Panc1 (cell line): ENCODE measurements around the gene ADAMTS9. TPM values are rescaled to one million over a fixed set of nuclear protein-coding genes. Genes with fewer than 3 reads are reported as not detected.

Experiments used
- ATAC-seq: fragments of 200-7000 bp; cut with Tn5 transposase; 2 replicates; pipeline ENCODE4 v1.9.1; 2020; ENCODE audit warnings: mild to moderate bottlenecking, moderate library complexity
- BruUV-seq: library from RNA; stranded (reverse); fragments of 400-500 nt; replicated peaks from 2 replicates; lab custom pipeline; 2021; lab: Mats Ljungman, UMichigan
- CTCF ChIA-PET: fragments of 300-600 bp; sonication (Branson Sonifier 250); formaldehyde crosslinking; loops from one replicate; lab custom pipeline; 2022; ENCODE audit warnings: antibody characterized with exemption; lab: Charles Lee
- POLR2A ChIA-PET: fragments of 300-600 bp; sonication (Branson Sonifier 250); formaldehyde crosslinking; loops from one replicate; lab custom pipeline; 2022; ENCODE audit warnings: antibody characterized with exemption; lab: Charles Lee
- DNase-seq: peaks from one replicate; pipeline ENCODE4 v3.0.0-alpha.2; 2010; ENCODE audit warnings: low read depth, low spot score
- H3K27ac ChIP-seq: 2 replicates; pipeline ENCODE4 v1.5.1; 2011; ENCODE audit warnings: mild to moderate bottlenecking, low read length, inconsistent platforms
- H3K27me3 ChIP-seq: fragments of 200-500 bp; sonication (Bioruptor generic); 2 replicates; pipeline ENCODE4 v1.6.0; 2014; ENCODE audit warnings: low read length, inconsistent platforms; ENCODE audit not compliant: control insufficient read depth, insufficient read depth
- H3K36me3 ChIP-seq: fragments of 200-500 bp; sonication (Bioruptor generic); 2 replicates; pipeline ENCODE4 v1.5.1; 2014; ENCODE audit warnings: inconsistent platforms, mild to moderate bottlenecking, low read length, moderate library complexity; ENCODE audit not compliant: control insufficient read depth, insufficient read depth
- H3K4me1 ChIP-seq: 2 replicates; pipeline ENCODE4 v1.5.1; 2011; ENCODE audit warnings: inconsistent platforms, mild to moderate bottlenecking, low read length, moderate library complexity; ENCODE audit not compliant: control insufficient read depth, insufficient read depth
- H3K4me3 ChIP-seq, 2 experiments: 2 replicates each; pipeline ENCODE4 v1.5.1; 2011 to 2012; ENCODE audit warnings: low read depth in 2 of 2, low read length in 2 of 2, mild to moderate bottlenecking in 2 of 2, inconsistent platforms in 1 of 2, moderate library complexity in 1 of 2
- H3K9me3 ChIP-seq: fragments of 200-500 bp; sonication (Bioruptor generic); 2 replicates; pipeline ENCODE4 v1.5.1; 2014; ENCODE audit warnings: low read depth, mild to moderate bottlenecking, inconsistent platforms, low read length, moderate library complexity; ENCODE audit not compliant: control insufficient read depth, insufficient read depth
- POLR2AphosphoS5 ChIP-seq: IDR thresholded peaks from 2 replicates; pipeline ENCODE4 v1.6.1; 2012; ENCODE audit warnings: mild to moderate bottlenecking, low read depth, low read length, moderate library complexity
- SIN3A ChIP-seq: IDR thresholded peaks from 2 replicates; pipeline ENCODE4 v1.6.1; 2012; ENCODE audit warnings: low read depth, mild to moderate bottlenecking, low read length, moderate library complexity, borderline replicate concordance; ENCODE audit not compliant: insufficient read depth
- TCF7L2 ChIP-seq: IDR thresholded peaks from 2 replicates; pipeline ENCODE4 v1.6.1; 2011; ENCODE audit warnings: mild to moderate bottlenecking, low read depth, low read length, inconsistent platforms
- in situ Hi-C: cut with HindIII; loops from 2 replicates; pipeline ENCODE4 v1.10.0; 2016; ENCODE audit warnings: low sequenced_read_pairs, low pct_unique_long_range_greater_than_20kb
- intact Hi-C: fragments of 100-400 bp; cut with micrococcal nuclease; formaldehyde crosslinking; loops from one replicate; pipeline ENCODE4 v1.10.0; 2022; ENCODE audit not compliant: unreplicated experiment
- total RNA-seq: library from RNA; stranded (reverse); gene quantifications from one replicate; pipeline ENCODE4 v1.2.1, GENCODE V29; 2021; ENCODE audit not compliant: unreplicated experiment
- TF ChIP-seq, protein P1 (sequence below): fragments of 450-650 bp; IDR thresholded peaks from 2 replicates; pipeline ENCODE4 v1.5.1; 2017; ENCODE audit warnings: mild to moderate bottlenecking
- TF ChIP-seq, protein P2 (sequence below), 2 experiments: IDR thresholded peaks; 2 replicates each; pipeline ENCODE4 v1.6.1; 2011 to 2012; ENCODE audit warnings: low read depth in 2 of 2, control low read depth in 1 of 2, low read length in 1 of 2, mild to moderate bottlenecking in 1 of 2, moderate library complexity in 1 of 2; ENCODE audit not compliant: insufficient read depth in 1 of 2

Gene ADAMTS9
- total RNA-seq, 1 experiment from 2014 or later, result 0.05 TPM

DNA sequence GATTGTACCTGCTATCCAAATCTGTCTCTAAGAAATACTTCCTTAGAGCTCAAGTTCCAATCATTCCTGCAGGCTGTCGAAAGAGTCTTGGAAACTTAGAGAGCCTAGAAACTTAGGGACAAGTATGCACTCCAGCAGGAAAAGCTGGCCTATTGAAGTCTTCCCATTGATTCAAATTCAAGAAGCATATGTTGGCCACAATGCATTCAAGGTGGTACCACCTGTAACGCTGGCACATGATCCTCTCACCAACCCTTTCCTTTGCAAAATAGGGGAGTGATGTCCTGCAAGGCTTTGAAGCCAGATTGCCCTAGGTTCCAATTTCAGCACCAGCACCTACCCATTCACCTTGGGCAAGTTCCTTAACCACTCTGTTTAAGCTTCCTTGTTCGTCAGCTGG is 6.0 kb downstream of the ADAMTS9 start:
- Histone ChIP-seq H3K27ac (no peak overlapping the region), H3K36me3 (no peaks in the 10 kb centered on the region), H3K4me3 (no peak overlapping the region), H3K27me3 (no peaks in the 10 kb centered on the region; the same call in 1 of the 2 replicates), H3K9me3 (no peaks in the 10 kb centered on the region), H3K4me1 (peaks cover 3% of the 10 kb centered on the region; the same call in 1 of the 2 replicates)
- no peak for DNase-seq
- CTCF ChIA-PET, result no interaction called here
- in situ Hi-C loops (no loop called here), intact Hi-C loops (no loop called here)
- ATAC-seq, result no peak
- POLR2A ChIA-PET, result no interaction called here
- no TSS peak for BruUV-seq
- TF ChIP-seq POLR2AphosphoS5, result no peak
- TF ChIP-seq, protein P1, sequence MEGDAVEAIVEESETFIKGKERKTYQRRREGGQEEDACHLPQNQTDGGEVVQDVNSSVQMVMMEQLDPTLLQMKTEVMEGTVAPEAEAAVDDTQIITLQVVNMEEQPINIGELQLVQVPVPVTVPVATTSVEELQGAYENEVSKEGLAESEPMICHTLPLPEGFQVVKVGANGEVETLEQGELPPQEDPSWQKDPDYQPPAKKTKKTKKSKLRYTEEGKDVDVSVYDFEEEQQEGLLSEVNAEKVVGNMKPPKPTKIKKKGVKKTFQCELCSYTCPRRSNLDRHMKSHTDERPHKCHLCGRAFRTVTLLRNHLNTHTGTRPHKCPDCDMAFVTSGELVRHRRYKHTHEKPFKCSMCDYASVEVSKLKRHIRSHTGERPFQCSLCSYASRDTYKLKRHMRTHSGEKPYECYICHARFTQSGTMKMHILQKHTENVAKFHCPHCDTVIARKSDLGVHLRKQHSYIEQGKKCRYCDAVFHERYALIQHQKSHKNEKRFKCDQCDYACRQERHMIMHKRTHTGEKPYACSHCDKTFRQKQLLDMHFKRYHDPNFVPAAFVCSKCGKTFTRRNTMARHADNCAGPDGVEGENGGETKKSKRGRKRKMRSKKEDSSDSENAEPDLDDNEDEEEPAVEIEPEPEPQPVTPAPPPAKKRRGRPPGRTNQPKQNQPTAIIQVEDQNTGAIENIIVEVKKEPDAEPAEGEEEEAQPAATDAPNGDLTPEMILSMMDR, result no peak

DNA sequence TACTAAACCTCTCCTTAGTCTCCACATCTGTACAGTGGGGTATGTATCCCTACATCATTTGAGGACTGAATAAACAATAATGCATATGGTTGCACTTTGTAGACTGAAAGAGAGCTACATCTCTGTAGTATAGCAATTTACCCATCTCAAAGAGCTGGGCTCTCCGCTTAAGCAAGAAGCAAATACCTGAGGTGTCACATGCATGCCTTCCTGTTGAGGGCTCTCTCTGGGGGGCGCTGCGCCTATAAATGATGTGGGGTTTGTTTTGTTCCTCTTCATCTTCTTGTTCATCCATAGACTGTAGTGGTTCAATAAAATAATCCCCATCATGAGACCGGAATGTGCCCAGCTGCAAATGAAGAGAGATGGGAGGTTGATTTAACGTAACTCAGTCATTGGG is 6.8 kb downstream of the ADAMTS9 start:
- no peaks in the 10 kb centered on the region for H3K36me3 ChIP-seq
- H3K9me3 ChIP-seq, result no peaks in the 10 kb centered on the region
- POLR2A ChIA-PET, result no interaction called here
- BruUV-seq, result no TSS peak
- CTCF ChIA-PET, result no interaction called here
- intact Hi-C loops (no loop called here), in situ Hi-C loops (no loop called here)
- H3K27ac ChIP-seq, result no peak overlapping the region
- ATAC-seq (no peak), DNase-seq (no peak)
- peaks cover 3% of the 10 kb centered on the region; the same call in 1 of the 2 replicates for H3K4me1 ChIP-seq
- TF ChIP-seq POLR2AphosphoS5 (no peak), TCF7L2 (no peak), SIN3A (no peak)
- TF ChIP-seq, protein P1, result no peak
- TF ChIP-seq, protein P2, sequence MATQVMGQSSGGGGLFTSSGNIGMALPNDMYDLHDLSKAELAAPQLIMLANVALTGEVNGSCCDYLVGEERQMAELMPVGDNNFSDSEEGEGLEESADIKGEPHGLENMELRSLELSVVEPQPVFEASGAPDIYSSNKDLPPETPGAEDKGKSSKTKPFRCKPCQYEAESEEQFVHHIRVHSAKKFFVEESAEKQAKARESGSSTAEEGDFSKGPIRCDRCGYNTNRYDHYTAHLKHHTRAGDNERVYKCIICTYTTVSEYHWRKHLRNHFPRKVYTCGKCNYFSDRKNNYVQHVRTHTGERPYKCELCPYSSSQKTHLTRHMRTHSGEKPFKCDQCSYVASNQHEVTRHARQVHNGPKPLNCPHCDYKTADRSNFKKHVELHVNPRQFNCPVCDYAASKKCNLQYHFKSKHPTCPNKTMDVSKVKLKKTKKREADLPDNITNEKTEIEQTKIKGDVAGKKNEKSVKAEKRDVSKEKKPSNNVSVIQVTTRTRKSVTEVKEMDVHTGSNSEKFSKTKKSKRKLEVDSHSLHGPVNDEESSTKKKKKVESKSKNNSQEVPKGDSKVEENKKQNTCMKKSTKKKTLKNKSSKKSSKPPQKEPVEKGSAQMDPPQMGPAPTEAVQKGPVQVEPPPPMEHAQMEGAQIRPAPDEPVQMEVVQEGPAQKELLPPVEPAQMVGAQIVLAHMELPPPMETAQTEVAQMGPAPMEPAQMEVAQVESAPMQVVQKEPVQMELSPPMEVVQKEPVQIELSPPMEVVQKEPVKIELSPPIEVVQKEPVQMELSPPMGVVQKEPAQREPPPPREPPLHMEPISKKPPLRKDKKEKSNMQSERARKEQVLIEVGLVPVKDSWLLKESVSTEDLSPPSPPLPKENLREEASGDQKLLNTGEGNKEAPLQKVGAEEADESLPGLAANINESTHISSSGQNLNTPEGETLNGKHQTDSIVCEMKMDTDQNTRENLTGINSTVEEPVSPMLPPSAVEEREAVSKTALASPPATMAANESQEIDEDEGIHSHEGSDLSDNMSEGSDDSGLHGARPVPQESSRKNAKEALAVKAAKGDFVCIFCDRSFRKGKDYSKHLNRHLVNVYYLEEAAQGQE (IDR thresholded peaks at IDR 0.05; ENCODE audit: insufficient read depth in 1 of 2, low read depth in 2 of 2, low read length in 1 of 2), result no peak
- H3K4me3 ChIP-seq, result no peak overlapping the region
- H3K27me3 ChIP-seq, result no peaks in the 10 kb centered on the region; the same call in 1 of the 2 replicates
